ENCODE results near the gene LSAMP.

The LSAMP gene

DNA sequence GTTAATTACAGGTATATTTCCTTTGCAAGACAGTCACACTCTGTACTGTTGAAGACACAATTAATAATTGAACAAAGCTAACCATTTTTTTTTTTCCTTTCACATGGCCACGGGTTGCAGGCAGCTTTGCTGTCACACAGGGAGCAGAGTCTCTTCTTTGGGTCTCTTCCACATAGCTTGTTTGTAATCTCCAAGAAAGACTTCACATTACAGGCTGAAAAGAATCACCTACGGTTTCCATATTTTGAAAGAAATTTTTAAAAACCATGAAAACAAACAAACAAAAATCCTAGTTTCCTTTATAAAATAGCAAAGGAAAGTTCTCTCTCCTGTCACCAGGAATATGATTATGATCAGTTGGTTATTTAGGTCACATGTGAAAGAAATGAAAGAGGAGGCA, 429.4 kb downstream of the LSAMP start:
- DNase-seq (ENCODE audit: low spot score): no peak

DNA sequence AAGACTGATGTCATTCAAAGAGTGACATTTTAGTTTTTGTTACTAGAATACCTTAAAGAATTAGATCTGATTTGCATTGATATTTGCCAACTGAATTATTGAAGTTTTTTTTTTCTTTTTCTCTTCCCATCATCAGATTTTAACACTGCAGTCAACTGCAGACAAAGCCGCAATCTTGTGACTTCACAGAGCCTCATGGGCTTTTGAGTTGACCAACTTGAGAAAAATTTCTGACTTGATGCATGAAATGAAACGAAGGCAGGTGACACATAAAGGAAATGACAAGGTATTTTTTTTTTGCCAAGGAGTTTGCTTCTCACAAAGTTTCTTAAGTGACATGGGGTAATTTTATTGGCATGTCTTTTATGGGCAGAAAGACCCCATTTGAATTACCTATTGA, 438.3 kb downstream of the LSAMP start:
- DNase-seq (ENCODE audit: low spot score): no peak

DNA sequence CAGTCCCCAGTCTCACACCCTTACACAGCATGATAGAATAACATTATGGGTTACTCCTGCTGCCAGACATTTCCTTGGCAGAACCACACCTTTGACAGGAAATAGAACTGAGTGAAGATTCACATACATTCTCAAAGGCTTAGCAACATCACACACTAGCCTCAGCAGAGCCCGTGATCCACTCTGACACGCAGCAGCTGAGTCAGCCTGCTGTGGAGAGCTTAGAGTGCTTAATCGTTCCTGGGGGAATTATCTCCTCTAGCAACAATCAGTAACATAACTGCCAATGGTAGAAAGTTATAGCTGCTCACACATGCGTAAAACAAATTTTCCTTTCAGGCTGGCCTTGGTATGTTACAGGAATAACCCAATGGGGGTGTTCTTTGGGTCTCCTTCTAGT, 439.9 kb downstream of the LSAMP start:
- no peak for DNase-seq (ENCODE audit: low spot score)

DNA sequence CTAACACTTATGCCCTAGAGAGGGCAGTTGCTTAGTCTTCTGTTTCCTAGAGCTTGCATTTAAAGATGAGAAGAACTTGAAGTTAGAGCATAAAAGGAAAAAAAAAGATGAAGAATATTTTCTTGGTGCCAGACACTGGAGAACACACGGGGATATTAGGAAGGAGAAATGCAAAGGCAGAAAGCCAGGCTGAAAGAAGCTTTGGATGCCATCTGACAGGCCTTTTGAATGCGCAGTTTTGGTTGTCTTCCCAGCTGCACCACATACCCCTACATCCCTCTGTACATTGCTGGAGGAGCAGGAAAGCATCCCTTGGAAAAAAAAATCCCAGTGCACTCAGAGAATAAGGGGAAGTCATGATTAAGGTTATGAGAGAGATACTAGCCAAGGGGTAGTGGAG, 443.1 kb downstream of the LSAMP start:
- no peak for DNase-seq (ENCODE audit: low spot score)

DNA sequence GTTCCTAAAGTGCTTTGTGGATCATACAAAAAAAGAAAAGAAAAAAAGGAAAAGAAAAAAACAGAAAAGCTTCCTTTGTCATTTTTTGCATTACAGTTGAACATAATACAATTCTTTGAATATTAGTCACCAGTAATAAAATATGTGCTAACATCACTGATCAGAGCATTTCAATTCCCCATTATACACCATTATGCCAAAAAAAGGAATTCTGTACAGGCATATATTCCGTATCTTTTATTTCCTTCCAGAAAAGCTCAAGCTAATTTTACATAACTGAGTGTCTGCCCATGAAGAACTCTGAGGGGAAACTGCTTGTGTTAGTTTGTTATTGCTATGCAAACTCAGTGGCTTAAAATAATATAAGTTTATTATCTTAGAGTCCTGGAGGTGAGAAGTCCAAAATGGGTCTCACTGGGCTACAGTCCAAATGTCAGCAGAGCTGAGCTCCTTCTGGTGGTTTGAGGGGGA, 444.1 kb downstream of the LSAMP start:
- DNase-seq (ENCODE audit: low spot score): no peak

DNA sequence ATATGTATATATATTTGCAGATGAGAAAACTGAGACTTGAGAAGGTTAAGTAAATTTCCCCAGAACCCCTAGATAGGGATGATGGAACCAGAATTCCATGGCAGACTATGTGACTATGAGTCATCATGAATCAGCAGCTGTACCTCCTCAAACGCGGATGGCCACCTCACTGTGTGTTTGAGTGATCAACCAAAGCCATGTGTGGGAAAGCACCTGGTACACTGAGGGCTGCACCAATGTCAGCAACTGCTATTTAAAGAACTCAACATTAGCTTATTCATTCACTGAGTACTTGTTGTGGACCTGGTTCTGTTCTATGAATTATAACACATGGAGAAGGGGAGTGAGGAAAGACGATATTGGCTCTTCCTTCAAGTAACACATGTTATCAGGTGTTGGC, 445.0 kb downstream of the LSAMP start:
- no peak for DNase-seq (ENCODE audit: low spot score)

DNA sequence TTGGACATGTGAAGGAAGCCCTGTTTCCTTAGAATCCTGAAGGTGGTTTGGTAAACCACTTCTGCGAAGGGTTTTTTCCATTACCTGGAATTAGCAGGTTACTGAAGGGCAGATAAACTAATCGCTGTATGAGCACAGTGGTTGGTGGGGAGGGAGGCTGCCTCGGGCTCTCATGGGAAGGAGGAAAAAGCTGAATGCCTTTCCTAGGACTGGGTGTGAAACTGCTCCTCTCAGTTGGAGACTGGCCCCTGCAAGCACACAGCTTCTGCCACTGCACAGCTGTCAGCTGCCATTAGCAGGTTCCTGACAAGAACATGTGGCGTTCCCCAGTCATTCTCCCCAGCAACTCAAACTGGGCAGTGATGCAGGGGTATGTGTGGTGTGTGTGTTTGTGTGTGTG, 445.7 kb downstream of the LSAMP start:
- DNase-seq (ENCODE audit: low spot score): no peak

DNA sequence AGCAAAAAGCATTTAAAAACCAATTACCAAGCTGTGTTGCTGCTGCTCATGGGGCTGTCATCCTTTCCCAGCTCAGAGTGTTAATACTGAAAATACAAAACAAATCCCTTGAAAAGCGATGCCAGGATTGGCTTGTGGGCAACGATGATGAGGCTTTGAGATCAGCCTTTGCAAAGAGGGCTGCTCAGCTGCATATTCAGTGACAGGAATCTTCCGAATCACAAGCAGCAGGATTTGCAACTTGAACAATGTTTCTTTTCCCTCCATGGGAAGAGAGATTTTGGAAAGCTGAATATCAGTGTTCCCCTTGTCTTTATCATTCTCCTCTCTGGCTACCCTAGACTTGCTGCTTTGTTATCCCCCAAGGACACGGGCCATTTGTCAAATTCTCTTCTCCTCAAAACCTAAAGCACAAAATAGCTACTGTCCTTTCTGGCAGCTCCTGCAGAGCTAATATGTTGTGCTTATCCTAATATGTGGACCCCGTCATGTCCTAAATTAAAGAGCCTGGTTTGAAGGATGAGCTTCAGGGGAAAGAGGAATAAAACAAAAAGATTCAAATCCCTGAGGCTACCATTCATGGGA, 446.2 kb downstream of the LSAMP start:
- DNase-seq (ENCODE audit: low spot score): no peak

DNA sequence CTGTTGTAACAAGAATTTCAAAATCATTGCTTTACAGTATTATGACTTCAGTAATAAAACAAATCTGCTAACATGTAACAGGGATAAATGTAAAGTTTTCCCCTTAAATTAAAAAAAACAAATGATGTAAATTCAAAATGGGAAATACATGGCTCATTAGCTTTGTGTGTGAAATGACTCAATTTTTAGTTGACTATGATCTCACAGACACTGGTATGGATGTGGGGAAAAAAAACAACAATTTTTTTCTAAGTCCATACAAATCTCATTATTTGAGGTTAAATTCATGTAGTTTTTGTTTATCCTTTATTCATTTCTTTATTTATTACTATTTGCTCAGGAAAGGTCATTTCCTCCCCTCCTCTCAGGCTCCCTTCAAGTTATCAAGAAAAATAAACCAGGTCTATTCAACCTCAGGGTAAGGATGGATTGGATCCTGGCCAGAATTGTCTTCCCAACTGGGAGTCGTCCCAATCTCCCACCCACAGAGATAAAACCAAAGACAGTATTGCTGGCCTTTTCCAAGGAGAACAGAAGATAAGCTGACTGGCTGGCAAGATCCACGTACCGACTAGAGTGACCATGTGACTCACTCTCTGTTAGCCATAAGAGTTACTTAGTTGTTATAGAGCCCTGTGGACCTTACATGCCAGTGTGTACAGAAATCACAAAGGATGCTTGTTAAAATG, 448.7 kb downstream of the LSAMP start:
- DNase-seq (ENCODE audit: low spot score): no peak

DNA sequence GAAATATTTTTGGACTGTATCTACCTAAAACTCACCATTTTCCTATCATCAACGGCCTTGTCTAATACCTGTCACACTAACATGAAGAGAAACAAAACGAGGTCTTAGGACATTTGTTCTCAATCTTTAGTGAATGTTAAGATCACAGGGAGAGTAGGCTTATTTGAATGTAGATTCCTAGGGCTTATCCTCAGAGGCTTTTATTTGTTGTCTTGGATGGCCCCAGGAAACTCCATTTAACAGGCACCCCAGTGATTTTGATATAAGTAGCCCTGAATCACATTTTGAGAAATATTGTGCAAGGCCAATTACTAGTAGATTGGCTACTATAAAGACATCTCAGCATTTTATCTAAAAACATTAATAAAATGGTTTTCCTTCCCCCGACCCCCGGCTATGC, 454.6 kb downstream of the LSAMP start:
- DNase-seq (ENCODE audit: low spot score): no peak

DNA sequence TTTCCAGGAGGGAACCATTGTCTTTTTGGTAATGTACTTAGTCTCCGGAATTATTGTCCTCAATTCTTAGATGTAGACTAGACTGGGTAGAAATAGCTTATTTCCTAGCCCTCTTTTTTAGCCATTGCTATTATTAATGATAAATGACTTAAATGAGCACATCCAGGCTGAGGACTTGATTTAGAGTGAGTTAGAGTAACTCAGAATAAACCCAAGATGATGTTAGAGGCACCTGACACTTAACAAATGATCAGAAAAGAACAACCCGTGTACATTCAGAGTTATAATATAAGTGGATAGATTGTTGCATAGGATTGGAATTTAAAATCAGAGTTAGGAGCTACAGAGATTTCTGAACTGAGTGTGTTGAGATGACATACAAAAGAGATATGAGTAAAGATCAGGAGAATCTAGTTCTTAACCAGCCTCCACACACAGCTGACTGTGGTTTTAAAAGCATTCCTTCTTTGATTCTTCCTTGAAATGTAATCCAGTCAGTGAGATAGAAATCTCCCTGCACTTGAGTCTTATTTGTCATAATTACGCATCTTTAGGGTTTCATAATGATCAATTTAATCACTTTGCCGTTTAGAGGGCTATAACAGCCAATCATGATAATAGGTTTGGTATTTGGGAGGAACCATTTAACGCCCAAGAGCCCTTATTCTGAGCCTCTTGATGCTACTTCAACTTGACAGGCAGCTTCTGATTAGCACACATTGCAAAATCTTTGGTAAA, 455.4 kb downstream of the LSAMP start:
- DNase-seq (ENCODE audit: low spot score): no peak

DNA sequence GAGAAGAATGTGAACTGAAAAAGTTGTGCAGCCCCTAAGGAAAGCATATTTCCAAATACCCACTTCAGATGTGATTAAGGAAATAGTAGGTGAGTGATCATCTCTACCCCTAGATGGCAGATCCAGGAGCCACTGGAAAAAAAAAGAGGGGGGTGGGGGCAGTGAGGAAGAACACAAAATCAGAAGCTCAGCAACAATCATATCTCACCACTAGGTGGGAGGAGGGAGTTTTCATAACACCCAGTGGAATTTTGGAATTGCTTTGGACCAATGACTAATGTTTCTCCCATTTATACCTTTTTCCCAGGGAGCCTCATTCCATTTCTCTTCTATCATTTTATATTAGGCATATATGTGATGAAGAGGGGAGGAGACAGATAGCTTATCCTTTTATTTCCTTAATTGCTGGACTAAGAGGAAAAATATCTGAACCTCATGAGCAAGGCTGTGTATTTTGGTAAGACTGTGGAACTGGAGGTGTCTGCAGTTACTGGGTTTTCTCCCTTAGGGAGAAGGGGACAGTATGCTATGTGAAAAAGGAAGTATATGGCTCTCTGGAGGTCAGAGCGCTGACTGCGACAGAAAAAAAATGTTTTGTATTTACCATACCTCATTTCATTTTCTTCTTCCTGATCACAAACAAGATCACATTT, 458.6 kb downstream of the LSAMP start:
- peak; percentile 32 for DNase-seq (ENCODE audit: low spot score)

DNA sequence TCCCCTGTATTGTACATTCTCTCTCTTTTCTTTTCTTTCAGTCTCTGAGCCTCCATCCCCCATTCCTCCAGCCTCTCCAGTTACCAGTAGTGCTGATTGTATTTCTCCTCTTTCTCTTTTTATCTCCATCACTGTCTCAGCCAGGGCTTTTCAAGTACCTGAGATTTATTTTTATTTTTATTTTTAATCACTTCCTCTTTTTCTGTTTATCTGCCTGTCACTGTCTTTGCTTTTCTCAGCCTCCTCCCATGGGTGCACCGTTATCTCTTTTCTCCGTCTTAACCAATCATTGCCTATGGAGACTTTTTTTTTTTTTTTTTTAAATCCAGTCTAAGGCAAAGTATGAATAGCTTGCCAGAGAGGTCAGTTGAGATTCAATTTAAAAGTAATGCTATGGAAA, 462.7 kb downstream of the LSAMP start:
- no peak for DNase-seq (ENCODE audit: low spot score)

DNA sequence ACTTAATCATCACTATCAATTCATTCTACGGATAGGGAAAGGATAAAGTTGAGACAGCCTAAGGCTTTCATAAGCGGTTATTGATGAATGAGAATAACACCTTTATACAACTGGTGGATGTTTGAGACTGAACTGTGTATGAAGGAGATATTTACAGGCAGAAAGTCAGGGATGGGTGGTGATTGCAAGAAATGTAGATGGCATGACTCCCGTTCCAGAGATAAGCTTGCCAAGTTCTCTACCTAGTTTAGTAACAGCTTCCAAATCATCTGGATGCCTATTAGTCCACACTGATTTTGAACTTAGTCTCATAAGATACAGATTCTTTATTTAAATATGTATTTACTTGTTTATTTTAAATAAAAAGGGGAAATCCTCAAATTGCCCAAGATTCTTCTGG, 463.2 kb downstream of the LSAMP start:
- DNase-seq (ENCODE audit: low spot score): no peak

DNA sequence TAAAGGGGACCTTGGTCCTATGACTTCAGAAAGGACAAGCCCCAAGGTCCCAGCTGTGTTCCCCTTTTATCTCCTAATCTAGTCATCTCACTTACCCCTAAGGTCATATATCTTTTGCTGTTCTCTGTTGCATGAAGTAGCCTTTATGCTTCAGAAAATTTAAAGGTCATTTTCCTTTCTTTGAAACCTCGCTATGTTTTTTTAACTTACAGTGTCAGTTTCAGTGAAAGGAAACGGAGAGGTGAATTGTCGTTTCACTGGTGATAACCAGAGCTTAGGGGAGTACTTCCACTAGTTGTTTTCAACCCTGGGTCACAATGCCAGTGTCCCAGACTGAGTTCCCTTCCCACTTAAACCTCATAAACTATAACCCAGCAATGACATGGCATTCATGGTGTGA, 464.6 kb downstream of the LSAMP start:
- DNase-seq (ENCODE audit: low spot score): no peak

DNA sequence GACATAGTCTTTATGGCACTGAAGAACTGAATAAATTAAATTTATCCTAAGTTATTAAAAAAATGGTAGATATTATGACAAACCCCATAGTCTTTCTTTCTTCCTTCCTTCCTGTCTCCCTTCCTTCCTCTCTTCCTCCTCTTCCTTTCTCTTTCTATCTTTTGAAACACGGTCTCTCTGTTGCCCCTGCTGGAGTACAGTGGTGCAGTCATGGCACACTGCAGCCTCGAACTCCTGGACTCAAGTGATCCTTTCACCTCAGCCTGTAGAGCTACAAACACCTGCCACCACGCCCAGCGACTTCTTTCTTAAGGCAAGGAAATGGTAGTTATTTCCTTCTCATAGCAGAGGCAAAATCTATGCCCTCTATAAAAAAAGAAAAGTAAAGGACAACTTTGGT, 467.4 kb downstream of the LSAMP start:
- DNase-seq (ENCODE audit: low spot score): no peak

DNA sequence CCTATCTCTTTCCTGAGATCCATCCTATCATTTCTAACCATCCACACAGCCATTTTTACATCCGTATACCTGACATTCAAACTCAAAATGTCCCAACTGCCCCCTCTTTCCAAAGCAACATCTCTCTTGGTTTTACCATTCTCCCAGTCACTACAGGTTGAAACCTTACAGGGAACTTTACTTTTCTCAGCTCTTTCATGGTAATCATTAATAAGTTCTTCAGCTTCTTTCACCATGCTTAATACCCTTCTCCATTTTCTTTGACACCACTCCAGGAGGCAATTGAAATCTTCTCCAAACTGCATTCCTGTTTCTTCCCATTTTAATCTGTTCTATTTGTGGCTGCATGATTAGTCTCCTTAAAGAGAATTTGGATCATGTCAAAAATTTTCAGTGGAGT, 469.5 kb downstream of the LSAMP start:
- no peak for DNase-seq (ENCODE audit: low spot score)

DNA sequence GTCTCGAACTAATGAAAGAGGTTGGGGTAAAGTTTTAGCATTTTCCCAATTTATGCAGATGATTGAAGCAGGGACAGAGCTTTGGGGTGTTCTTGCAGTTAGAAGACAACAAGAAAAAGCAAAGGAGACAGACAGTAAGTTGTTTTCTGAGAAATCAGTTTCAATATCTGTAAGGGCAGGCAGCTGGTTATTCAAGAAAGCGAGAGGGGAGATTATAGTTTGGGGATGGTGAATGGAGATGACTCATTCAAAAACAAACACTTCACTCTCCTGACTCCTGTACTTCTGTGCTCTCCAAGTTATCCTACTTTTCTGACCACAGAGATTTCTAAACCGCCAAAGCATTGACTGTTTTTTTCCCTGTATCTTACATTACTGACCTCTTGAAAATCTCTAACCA, 469.9 kb downstream of the LSAMP start:
- no peak for DNase-seq (ENCODE audit: low spot score)

DNA sequence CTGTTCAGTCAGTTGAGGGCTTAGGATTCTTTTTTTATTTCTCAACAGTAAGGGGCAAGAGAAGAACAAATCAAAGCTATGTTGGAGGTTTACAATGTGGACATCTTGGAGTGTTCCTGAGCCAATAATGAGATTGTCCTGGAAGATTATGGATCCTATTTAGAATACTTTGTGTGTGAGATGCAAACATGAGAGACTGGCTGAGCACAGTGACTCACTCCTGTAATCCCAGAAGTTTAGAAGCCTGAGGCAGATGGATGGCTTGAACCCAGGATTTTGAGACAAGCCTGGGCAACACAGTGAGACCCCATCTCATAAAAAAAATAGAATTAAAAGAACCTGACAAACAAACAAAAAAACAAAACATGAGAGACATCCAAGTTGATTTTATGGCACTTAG, 470.3 kb downstream of the LSAMP start:
- no peak for DNase-seq (ENCODE audit: low spot score)

DNA sequence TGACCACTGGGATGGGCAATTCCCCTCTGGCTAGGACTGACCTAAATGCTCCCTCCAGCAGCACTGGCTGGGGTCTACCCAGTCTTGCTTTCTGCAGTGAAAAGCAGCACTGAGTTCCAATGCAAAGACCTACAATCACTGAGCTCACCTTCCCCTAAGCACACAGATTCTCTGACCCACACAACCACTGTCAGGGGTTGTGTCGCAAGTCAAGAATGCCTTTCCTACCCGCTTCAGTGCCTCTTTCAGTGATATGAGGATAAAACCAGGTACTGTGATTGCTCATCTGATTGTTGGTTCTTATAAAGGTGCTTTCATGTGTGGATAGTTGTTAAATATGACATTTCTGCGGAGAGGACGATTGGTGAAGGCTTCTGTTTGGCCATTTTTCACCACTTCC, 476.4 kb downstream of the LSAMP start:
- DNase-seq (ENCODE audit: low spot score): no peak

DNA sequence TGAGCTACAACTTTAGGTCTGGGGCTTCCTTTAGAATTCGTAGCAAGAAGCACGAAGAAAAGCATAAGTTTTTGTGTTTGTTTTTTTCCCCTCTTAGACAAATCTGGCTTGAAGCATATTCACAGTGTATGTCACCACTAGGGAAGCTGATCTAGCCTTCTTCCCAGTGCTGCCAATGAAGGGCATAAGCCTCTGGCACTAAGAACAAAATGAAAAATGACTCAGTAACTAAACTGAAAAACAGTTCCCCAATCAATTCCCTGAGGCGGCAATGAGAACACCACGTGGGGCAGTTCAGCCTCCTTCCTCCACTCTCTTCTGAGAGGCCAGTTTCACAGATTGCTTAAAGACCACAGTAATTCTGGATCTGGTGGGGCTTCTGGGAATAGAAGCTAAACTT, 483.9 kb downstream of the LSAMP start:
- no peak for DNase-seq (ENCODE audit: low spot score)

DNA sequence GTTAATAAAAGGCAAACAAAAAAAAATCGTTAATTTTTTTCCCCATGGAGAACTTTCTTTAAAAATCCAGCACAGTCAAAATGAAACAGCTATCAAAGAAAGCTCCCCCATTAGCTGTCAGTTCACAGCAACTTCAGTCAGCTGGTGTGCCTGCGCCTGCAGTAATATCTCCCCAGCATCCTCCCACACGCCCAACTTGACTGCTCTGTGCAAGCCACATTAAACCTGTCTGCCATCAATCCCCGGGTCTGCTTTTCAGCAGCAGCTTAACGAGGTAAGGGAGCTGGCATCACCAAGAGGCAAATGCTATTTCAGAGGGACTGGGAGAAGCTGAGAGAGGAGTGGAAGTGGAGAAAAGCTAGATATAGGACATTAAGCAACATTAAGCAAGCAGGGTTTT, 484.5 kb downstream of the LSAMP start:
- no peak for DNase-seq (ENCODE audit: low spot score)

DNA sequence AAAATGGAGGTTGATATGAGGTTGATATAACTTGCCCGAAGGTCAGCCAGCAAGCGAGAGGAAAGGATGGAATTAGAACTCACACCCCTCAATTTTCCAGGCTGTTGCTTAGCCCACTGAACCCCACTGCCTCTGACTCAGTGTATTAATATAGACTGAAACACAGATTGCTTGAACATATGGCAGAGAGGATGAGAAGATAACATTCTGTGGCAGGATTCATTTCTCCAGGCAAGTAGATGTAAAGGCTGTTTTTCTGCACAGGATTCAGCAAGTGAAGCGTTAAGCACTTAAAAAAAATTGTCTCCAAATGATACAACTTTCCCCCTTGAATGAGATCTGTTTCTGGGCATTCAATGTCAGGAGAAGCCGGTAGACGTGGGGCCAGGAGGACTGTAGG, 486.8 kb downstream of the LSAMP start:
- no peak for DNase-seq (ENCODE audit: low spot score)
